A549 (cell line): ENCODE data around the gene APBB2. TPM values are rescaled to one million over a fixed set of nuclear protein-coding genes. Genes with fewer than 3 reads are reported as not detected.

Experiments
- ATAC-seq, 2 experiments: fragments of 200-7000 bp in 1 of 2; fragments of >200 bp in 1 of 2; cut with Nextera tagmentation in 1 of 2; cut with Tn5 transposase in 1 of 2; 3 replicates each; pipeline versions ENCODE4 v1.8.0 to v1.9.1; 2018 to 2020; ENCODE audit warnings: mild to moderate bottlenecking in 1 of 2, moderate library complexity in 1 of 2
- CTCF ChIA-PET: fragments of 300-600 bp; sonication (Branson Sonifier 250); formaldehyde crosslinking; extraction: SDS; loops from one replicate; lab custom pipeline; 2021; ENCODE audit warnings: antibody characterized with exemption, inconsistent platforms; lab: Yijun Ruan, JAX
- POLR2A ChIA-PET: fragments of 350-600 bp; formaldehyde crosslinking; extraction: SDS; loops from one replicate; lab custom pipeline; 2021; ENCODE audit warnings: antibody characterized with exemption, inconsistent platforms; lab: Yijun Ruan, JAX
- DNase-seq, 2 experiments: peaks; one replicate each; pipeline versions ENCODE4 v3.0.0 to v3.0.0-alpha.2; 2011 to 2016; ENCODE audit warnings: low read depth in 1 of 2, low spot score in 1 of 2
- FAIRE-seq: peaks from 2 replicates; lab custom pipeline; 2011; peaks lifted over from hg19 to GRCh38; lab: Jason Lieb, UNC
- H3K27ac ChIP-seq, 2 experiments: fragments of >200 bp; sonication (Bioruptor Twin); formaldehyde crosslinking; 3 replicates each; pipeline ENCODE4 v1.5.1; 2016 to 2017
- H3K4me1 ChIP-seq: fragments of >200 bp; sonication (Bioruptor Twin); formaldehyde crosslinking; 3 replicates; pipeline ENCODE4 v1.6.1; 2016
- H3K4me2 ChIP-seq: fragments of >200 bp; sonication (Bioruptor Twin); formaldehyde crosslinking; 3 replicates; pipeline ENCODE4 v1.6.1; 2016
- H3K4me3 ChIP-seq: fragments of >200 bp; sonication (Bioruptor Twin); formaldehyde crosslinking; 3 replicates; pipeline ENCODE4 v1.5.1; 2016
- H3K9me3 ChIP-seq: fragments of >200 bp; sonication (Bioruptor Twin); formaldehyde crosslinking; 3 replicates; pipeline ENCODE4 v1.6.1; 2016
- BHLHE40 ChIP-seq: IDR thresholded peaks from 2 replicates; pipeline ENCODE4 v1.6.1; 2012; ENCODE audit warnings: low read depth, low read length, inconsistent platforms
- CBX8 ChIP-seq: fragments of 200-600 bp; sonication (generic); IDR thresholded peaks from 2 replicates; pipeline ENCODE4 v1.6.1; 2016
- CEBPB ChIP-seq, 2 experiments: fragments of >200 bp in 1 of 2; sonication (Bioruptor Twin) in 1 of 2; formaldehyde crosslinking in 1 of 2; IDR thresholded peaks; 2 replicates each; pipeline ENCODE4 v1.6.1; 2012 to 2016
- CHD2 ChIP-seq: fragments of 150-350 bp; IDR thresholded peaks from 2 replicates; pipeline ENCODE4 v1.6.1; 2014; ENCODE audit warnings: low read length; ENCODE audit not compliant: partially characterized antibody
- EHMT2 ChIP-seq: fragments of 200-600 bp; sonication (generic); IDR thresholded peaks from 2 replicates; pipeline ENCODE4 v1.6.1; 2016; ENCODE audit warnings: antibody characterized with exemption, low read depth, mild to moderate bottlenecking, moderate library complexity
- HEYL ChIP-seq: fragments of 250-450 bp; sonication (Bioruptor Pico); IDR thresholded peaks from 2 replicates; pipeline ENCODE4 v1.8.0; 2021; ENCODE audit warnings: mild to moderate bottlenecking, moderate library complexity
- HOXB13 ChIP-seq: fragments of 250-450 bp; sonication (Bioruptor Pico); IDR thresholded peaks from 2 replicates; pipeline ENCODE4 v1.5.0; 2020; ENCODE audit warnings: low read depth, mild to moderate bottlenecking, moderate library complexity
- JUN ChIP-seq, 2 experiments: fragments of >200 bp; sonication (Bioruptor Twin); formaldehyde crosslinking; IDR thresholded peaks; 2 replicates in 1 of 2; 3 replicates in 1 of 2; pipeline ENCODE4 v1.6.1; 2016 to 2017
- JUNB ChIP-seq: fragments of >200 bp; sonication (Bioruptor Twin); formaldehyde crosslinking; IDR thresholded peaks from 2 replicates; pipeline ENCODE4 v1.6.1; 2016
- MAFK ChIP-seq: fragments of 450-650 bp; IDR thresholded peaks from 2 replicates; pipeline ENCODE4 v1.6.1; 2014; ENCODE audit not compliant: partially characterized antibody
- MAZ ChIP-seq: fragments of 150-350 bp; IDR thresholded peaks from 2 replicates; pipeline ENCODE4 v1.6.1; 2014; ENCODE audit warnings: antibody characterized with exemption, low read depth, low read length, borderline replicate concordance
- MYC ChIP-seq: IDR thresholded peaks from 2 replicates; pipeline ENCODE4 v1.6.1; 2012; ENCODE audit warnings: mild to moderate bottlenecking, inconsistent platforms, low read length, improper control_type of control experiment, borderline replicate concordance
- PBX3 ChIP-seq: IDR thresholded peaks from 2 replicates; pipeline ENCODE4 v1.6.1; 2012
- PHF8 ChIP-seq: fragments of 200-600 bp; sonication (generic); IDR thresholded peaks from 2 replicates; pipeline ENCODE4 v1.6.1; 2016; ENCODE audit warnings: low read depth, mild to moderate bottlenecking, antibody characterized with exemption, moderate library complexity, borderline replicate concordance
- SMC3 ChIP-seq: fragments of >200 bp; sonication (Bioruptor Twin); formaldehyde crosslinking; IDR thresholded peaks from 3 replicates; pipeline ENCODE4 v1.6.1; 2018; ENCODE audit warnings: inconsistent platforms
- SREBF2 ChIP-seq: fragments of 450-650 bp; IDR thresholded peaks from 2 replicates; pipeline ENCODE4 v1.6.1; 2014; ENCODE audit warnings: mild to moderate bottlenecking, moderate library complexity
- TP53 ChIP-seq: fragments of 250-450 bp; sonication (Bioruptor Pico); IDR thresholded peaks from 2 replicates; pipeline ENCODE4 v1.5.0; 2021; ENCODE audit warnings: mild to moderate bottlenecking, moderate library complexity
- USF2 ChIP-seq: fragments of 450-650 bp; IDR thresholded peaks from 2 replicates; pipeline ENCODE4 v1.6.1; 2014; ENCODE audit warnings: antibody characterized with exemption
- ZFP36 ChIP-seq: fragments of 450-650 bp; IDR thresholded peaks from 2 replicates; pipeline ENCODE4 v1.6.1; 2014; ENCODE audit warnings: borderline replicate concordance; ENCODE audit not compliant: partially characterized antibody
- ZSCAN20 ChIP-seq: fragments of 250-450 bp; sonication (Bioruptor Pico); IDR thresholded peaks from 2 replicates; pipeline ENCODE4 v1.8.0; 2022; ENCODE audit warnings: mild to moderate bottlenecking, moderate library complexity
- WGBS: methylation state at CpG from one replicate; pipeline ENCODE4 v1.1.6; 2017; ENCODE audit errors: missing lambda C conversion rate; 5-methylcytosine and 5-hydroxymethylcytosine counted together
- polyA plus RNA-seq, 4 experiments: library from polyadenylated mRNA; depleted of rRNA in 3 of 4; stranded (reverse); fragments of >200 nt; fragmentation: RNase III in 1 of 4; extraction: RNeasy Plus Mini Kit Qiagen cat#74134 plus additional on column Dnase treatment in 1 of 4; gene quantifications; 2 replicates in 3 of 4; 3 replicates in 1 of 4; pipeline ENCODE4 v1.2.3, GENCODE V29; 2011 to 2017
- TF ChIP-seq, protein P1 (sequence below): fragments of 200-600 bp; sonication (generic); IDR thresholded peaks from 2 replicates; pipeline ENCODE4 v1.6.1; 2016; ENCODE audit warnings: antibody characterized with exemption, mild to moderate bottlenecking, moderate library complexity
- TF ChIP-seq, protein P2 (sequence below): fragments of 250-450 bp; sonication (Bioruptor Pico); IDR thresholded peaks from 2 replicates; pipeline ENCODE4 v1.5.0; 2021; ENCODE audit warnings: mild to moderate bottlenecking, moderate library complexity, borderline replicate concordance

The APBB2 gene
- polyA plus RNA-seq, 2 of the 4 experiments (the other 2 are of a cell fraction) = 8.3 to 31.9 TPM

GRCh38 chr4:40956721-40957255, 257.6 kb downstream of the APBB2 start (continued):
- no peak for TF ChIP-seq MYC
- TF ChIP-seq PHF8 = no peak
- TF ChIP-seq, protein P1, sequence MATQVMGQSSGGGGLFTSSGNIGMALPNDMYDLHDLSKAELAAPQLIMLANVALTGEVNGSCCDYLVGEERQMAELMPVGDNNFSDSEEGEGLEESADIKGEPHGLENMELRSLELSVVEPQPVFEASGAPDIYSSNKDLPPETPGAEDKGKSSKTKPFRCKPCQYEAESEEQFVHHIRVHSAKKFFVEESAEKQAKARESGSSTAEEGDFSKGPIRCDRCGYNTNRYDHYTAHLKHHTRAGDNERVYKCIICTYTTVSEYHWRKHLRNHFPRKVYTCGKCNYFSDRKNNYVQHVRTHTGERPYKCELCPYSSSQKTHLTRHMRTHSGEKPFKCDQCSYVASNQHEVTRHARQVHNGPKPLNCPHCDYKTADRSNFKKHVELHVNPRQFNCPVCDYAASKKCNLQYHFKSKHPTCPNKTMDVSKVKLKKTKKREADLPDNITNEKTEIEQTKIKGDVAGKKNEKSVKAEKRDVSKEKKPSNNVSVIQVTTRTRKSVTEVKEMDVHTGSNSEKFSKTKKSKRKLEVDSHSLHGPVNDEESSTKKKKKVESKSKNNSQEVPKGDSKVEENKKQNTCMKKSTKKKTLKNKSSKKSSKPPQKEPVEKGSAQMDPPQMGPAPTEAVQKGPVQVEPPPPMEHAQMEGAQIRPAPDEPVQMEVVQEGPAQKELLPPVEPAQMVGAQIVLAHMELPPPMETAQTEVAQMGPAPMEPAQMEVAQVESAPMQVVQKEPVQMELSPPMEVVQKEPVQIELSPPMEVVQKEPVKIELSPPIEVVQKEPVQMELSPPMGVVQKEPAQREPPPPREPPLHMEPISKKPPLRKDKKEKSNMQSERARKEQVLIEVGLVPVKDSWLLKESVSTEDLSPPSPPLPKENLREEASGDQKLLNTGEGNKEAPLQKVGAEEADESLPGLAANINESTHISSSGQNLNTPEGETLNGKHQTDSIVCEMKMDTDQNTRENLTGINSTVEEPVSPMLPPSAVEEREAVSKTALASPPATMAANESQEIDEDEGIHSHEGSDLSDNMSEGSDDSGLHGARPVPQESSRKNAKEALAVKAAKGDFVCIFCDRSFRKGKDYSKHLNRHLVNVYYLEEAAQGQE = no peak
- TF ChIP-seq ZFP36 = no peak
- TF ChIP-seq, all 56 proteins: peak for 0

GRCh38 chr4:40954088-40954668, 260.2 kb downstream of the APBB2 start:
- 69% methylated on average over 8 of the region's 8 CpGs for WGBS
- no peak for TF ChIP-seq EHMT2
- TF ChIP-seq CBX8 = no peak
- TF ChIP-seq ZFP36 = no peak
- no peak for TF ChIP-seq CEBPB (IDR thresholded peaks at IDR 0.05)
- TF ChIP-seq HOXB13 (CRISPR knock-in tag) = no peak
- no peak for TF ChIP-seq CHD2
- no peak for TF ChIP-seq JUN (IDR thresholded peaks at IDR 0.05)
- no peak for TF ChIP-seq USF2
- TF ChIP-seq SREBF2 = no peak
- TF ChIP-seq, protein P2, sequence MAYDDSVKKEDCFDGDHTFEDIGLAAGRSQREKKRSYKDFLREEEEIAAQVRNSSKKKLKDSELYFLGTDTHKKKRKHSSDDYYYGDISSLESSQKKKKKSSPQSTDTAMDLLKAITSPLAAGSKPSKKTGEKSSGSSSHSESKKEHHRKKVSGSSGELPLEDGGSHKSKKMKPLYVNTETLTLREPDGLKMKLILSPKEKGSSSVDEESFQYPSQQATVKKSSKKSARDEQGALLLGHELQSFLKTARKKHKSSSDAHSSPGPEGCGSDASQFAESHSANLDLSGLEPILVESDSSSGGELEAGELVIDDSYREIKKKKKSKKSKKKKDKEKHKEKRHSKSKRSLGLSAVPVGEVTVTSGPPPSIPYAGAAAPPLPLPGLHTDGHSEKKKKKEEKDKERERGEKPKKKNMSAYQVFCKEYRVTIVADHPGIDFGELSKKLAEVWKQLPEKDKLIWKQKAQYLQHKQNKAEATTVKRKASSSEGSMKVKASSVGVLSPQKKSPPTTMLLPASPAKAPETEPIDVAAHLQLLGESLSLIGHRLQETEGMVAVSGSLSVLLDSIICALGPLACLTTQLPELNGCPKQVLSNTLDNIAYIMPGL (CRISPR knock-in tag) = no peak
- TF ChIP-seq PBX3 = no peak
- TF ChIP-seq MAZ = no peak
- TF ChIP-seq MAFK = no peak
- no peak for TF ChIP-seq JUNB
- TF ChIP-seq, protein P1 = no peak
- no peak for TF ChIP-seq TP53
- no peak for TF ChIP-seq HEYL (CRISPR knock-in tag)
- no peak for TF ChIP-seq SMC3
- no peak for TF ChIP-seq BHLHE40
- TF ChIP-seq ZSCAN20 = no peak
- Histone ChIP-seq H3K27ac (no peak overlapping the region), H3K9me3 (no peaks in the 10 kb centered on the region), H3K4me1 (no peaks in the 10 kb centered on the region), H3K4me3 (no peak overlapping the region), H3K4me2 (no peak overlapping the region)
- no peak for DNase-seq
- CTCF ChIA-PET = no interaction called here
- POLR2A ChIA-PET = no interaction called here
- no peak for FAIRE-seq
- ATAC-seq = no peak
